ENCODE measurements around the gene PDE5A. TPM values are rescaled to one million over a fixed set of nuclear protein-coding genes. Genes with fewer than 3 reads are reported as not detected.
A peak's percentile ranks its signal among the peaks of the same experiment; 100 is the strongest.
"Not testable (repeated sequence)": the region's sequence is repeated elsewhere in the genome, so short reads cannot be mapped to it uniquely, and the experiment has no call there.

The PDE5A gene
- polyA plus RNA-seq, 4 donors: 44.5 to 79.8 (median 54.9) TPM

GRCh38 chr4:119646347-119647071 is 17.9 kb upstream of the PDE5A start:
- DNase-seq (ENCODE audit: low read depth in 4 of 4, low spot score in 3 of 4): no peak

GRCh38 chr4:119643306-119644042 is 14.9 kb upstream of the PDE5A start:
- DNase-seq (ENCODE audit: low read depth in 4 of 4, low spot score in 3 of 4): no peak

GRCh38 chr4:119641765-119642164 is 13.2 kb upstream of the PDE5A start:
- no peak for DNase-seq (ENCODE audit: low read depth in 4 of 4, low spot score in 3 of 4)

- no peak for DNase-seq (ENCODE audit: low read depth in 4 of 4, low spot score in 3 of 4)
Measured at GRCh38 chr4:119638359-119638758, 9.8 kb upstream of the PDE5A start.

GRCh38 chr4:119636851-119637250 is 8.2 kb upstream of the PDE5A start:
- DNase-seq (ENCODE audit: low read depth in 4 of 4, low spot score in 3 of 4): not testable (repeated sequence)

GRCh38 chr4:119632216-119632615 is 3.6 kb upstream of the PDE5A start:
- no peak for DNase-seq (ENCODE audit: low read depth in 4 of 4, low spot score in 3 of 4)

GRCh38 chr4:119629142-119629471 is 503 bp upstream of the PDE5A start:
- DNase-seq (ENCODE audit: low read depth in 4 of 4, low spot score in 3 of 4): no peak

- DNase-seq (ENCODE audit: low read depth in 4 of 4, low spot score in 3 of 4): peak in 3 of 4 donors; percentile 55 to 64 (median 56)
Measured at GRCh38 chr4:119627267-119628255, 1.0 kb downstream of the PDE5A start.

GRCh38 chr4:119626943-119627266 is 1.7 kb downstream of the PDE5A start:
- no peak for DNase-seq (ENCODE audit: low read depth in 4 of 4, low spot score in 3 of 4)

- DNase-seq (ENCODE audit: low read depth in 4 of 4, low spot score in 3 of 4): no peak
Measured at GRCh38 chr4:119626420-119626819, 2.2 kb downstream of the PDE5A start.

GRCh38 chr4:119625761-119626160 is 2.8 kb downstream of the PDE5A start:
- DNase-seq (ENCODE audit: low read depth in 4 of 4, low spot score in 3 of 4): no peak

GRCh38 chr4:119624356-119624755 is 4.2 kb downstream of the PDE5A start:
- DNase-seq (ENCODE audit: low read depth in 4 of 4, low spot score in 3 of 4): no peak

GRCh38 chr4:119623025-119623424 is 5.6 kb downstream of the PDE5A start:
- no peak for DNase-seq (ENCODE audit: low read depth in 4 of 4, low spot score in 3 of 4)

- no peak for DNase-seq (ENCODE audit: low read depth in 4 of 4, low spot score in 3 of 4)
Measured at GRCh38 chr4:119615068-119615719, 13.4 kb downstream of the PDE5A start.

- no peak for DNase-seq (ENCODE audit: low read depth in 4 of 4, low spot score in 3 of 4)
Measured at GRCh38 chr4:119604266-119604665, 24.3 kb downstream of the PDE5A start.

GRCh38 chr4:119602366-119602765 is 26.2 kb downstream of the PDE5A start:
- no peak for DNase-seq (ENCODE audit: low read depth in 4 of 4, low spot score in 3 of 4)

- DNase-seq (ENCODE audit: low read depth in 4 of 4, low spot score in 3 of 4): no peak
Measured at GRCh38 chr4:119598521-119598920, 30.1 kb downstream of the PDE5A start.

- DNase-seq (ENCODE audit: low read depth in 4 of 4, low spot score in 3 of 4): no peak
Measured at GRCh38 chr4:119597377-119597776, 31.2 kb downstream of the PDE5A start.

- no peak for DNase-seq (ENCODE audit: low read depth in 4 of 4, low spot score in 3 of 4)
Measured at GRCh38 chr4:119593698-119594097, 34.9 kb downstream of the PDE5A start.

- no peak for DNase-seq (ENCODE audit: low read depth in 4 of 4, low spot score in 3 of 4)
Measured at GRCh38 chr4:119592830-119593229, 35.8 kb downstream of the PDE5A start.

- no peak for DNase-seq (ENCODE audit: low read depth in 4 of 4, low spot score in 3 of 4)
Measured at GRCh38 chr4:119589165-119589564, 39.4 kb downstream of the PDE5A start.

Data from left renal pelvis (tissue), 4 donors.